Measurements from ENCODE around the gene TPM4. TPM values are rescaled to one million over a fixed set of nuclear protein-coding genes. Genes with fewer than 3 reads are reported as not detected.

Gene TPM4
- total and polyA plus RNA-seq, 2 of the 13 experiments (the other 11 are each of a cell fraction or from before 2014, with no cell fraction given), result 180 to 188 TPM

- TF ChIP-seq USF2 (IDR thresholded peaks at IDR 0.05; ENCODE audit: low read depth, low read length) (no peak), USF2 (CRISPR knock-in tag; IDR thresholded peaks at IDR 0.05; ENCODE audit: borderline replicate concordance) (peak; percentile 53; the same call in 1 of the 2 replicates), HIVEP1 (CRISPR knock-in tag; IDR thresholded peaks at IDR 0.05) (0 out of 2 replicates have a peak, but pooled peaks have one; percentile 54), TERF1 (CRISPR knock-in tag; IDR thresholded peaks at IDR 0.05) (no peak), JDP2 (CRISPR knock-in tag; IDR thresholded peaks at IDR 0.05; ENCODE audit: borderline replicate concordance) (no peak), ZNF263 (CRISPR knock-in tag; IDR thresholded peaks at IDR 0.05) (peak; percentile 88), GATAD1 (CRISPR knock-in tag; IDR thresholded peaks at IDR 0.05) (peak; percentile 87), ZFYVE20 (CRISPR knock-in tag; IDR thresholded peaks at IDR 0.05; ENCODE audit: borderline replicate concordance, low read depth) (no peak), ZNF432 (CRISPR knock-in tag; IDR thresholded peaks at IDR 0.05; ENCODE audit: borderline replicate concordance) (no peak), GPN1 (CRISPR knock-in tag; IDR thresholded peaks at IDR 0.05; ENCODE audit: borderline replicate concordance) (no peak), ZNF274 (CRISPR knock-in tag; IDR thresholded peaks at IDR 0.05) (peak; percentile 61; the same call in 1 of the 2 replicates), ZNF616 (CRISPR knock-in tag; IDR thresholded peaks at IDR 0.05; ENCODE audit: low read depth) (peak; percentile 45; the same call in 1 of the 2 replicates), REXO4 (CRISPR knock-in tag; IDR thresholded peaks at IDR 0.05; ENCODE audit: borderline replicate concordance) (no peak), ZNF160 (CRISPR knock-in tag; IDR thresholded peaks at IDR 0.05) (peak; percentile 51; the same call in 1 of the 2 replicates), EHMT2 (IDR thresholded peaks at IDR 0.05; ENCODE audit: borderline replicate concordance, low read depth, low read length) (no peak), ZNF296 (CRISPR knock-in tag; conservative IDR thresholded peaks at IDR 0.05) (no peak), DRAP1 (CRISPR knock-in tag; IDR thresholded peaks at IDR 0.05) (peak; percentile 75)
- TF ChIP-seq, protein P1, sequence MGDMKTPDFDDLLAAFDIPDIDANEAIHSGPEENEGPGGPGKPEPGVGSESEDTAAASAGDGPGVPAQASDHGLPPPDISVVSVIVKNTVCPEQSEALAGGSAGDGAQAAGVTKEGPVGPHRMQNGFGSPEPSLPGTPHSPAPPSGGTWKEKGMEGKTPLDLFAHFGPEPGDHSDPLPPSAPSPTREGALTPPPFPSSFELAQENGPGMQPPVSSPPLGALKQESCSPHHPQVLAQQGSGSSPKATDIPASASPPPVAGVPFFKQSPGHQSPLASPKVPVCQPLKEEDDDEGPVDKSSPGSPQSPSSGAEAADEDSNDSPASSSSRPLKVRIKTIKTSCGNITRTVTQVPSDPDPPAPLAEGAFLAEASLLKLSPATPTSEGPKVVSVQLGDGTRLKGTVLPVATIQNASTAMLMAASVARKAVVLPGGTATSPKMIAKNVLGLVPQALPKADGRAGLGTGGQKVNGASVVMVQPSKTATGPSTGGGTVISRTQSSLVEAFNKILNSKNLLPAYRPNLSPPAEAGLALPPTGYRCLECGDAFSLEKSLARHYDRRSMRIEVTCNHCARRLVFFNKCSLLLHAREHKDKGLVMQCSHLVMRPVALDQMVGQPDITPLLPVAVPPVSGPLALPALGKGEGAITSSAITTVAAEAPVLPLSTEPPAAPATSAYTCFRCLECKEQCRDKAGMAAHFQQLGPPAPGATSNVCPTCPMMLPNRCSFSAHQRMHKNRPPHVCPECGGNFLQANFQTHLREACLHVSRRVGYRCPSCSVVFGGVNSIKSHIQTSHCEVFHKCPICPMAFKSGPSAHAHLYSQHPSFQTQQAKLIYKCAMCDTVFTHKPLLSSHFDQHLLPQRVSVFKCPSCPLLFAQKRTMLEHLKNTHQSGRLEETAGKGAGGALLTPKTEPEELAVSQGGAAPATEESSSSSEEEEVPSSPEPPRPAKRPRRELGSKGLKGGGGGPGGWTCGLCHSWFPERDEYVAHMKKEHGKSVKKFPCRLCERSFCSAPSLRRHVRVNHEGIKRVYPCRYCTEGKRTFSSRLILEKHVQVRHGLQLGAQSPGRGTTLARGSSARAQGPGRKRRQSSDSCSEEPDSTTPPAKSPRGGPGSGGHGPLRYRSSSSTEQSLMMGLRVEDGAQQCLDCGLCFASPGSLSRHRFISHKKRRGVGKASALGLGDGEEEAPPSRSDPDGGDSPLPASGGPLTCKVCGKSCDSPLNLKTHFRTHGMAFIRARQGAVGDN (CRISPR knock-in tag; IDR thresholded peaks at IDR 0.05), result peak; percentile 98
- TF ChIP-seq, protein P2, sequence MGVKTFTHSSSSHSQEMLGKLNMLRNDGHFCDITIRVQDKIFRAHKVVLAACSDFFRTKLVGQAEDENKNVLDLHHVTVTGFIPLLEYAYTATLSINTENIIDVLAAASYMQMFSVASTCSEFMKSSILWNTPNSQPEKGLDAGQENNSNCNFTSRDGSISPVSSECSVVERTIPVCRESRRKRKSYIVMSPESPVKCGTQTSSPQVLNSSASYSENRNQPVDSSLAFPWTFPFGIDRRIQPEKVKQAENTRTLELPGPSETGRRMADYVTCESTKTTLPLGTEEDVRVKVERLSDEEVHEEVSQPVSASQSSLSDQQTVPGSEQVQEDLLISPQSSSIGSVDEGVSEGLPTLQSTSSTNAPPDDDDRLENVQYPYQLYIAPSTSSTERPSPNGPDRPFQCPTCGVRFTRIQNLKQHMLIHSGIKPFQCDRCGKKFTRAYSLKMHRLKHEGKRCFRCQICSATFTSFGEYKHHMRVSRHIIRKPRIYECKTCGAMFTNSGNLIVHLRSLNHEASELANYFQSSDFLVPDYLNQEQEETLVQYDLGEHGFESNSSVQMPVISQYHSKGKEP (CRISPR knock-in tag; IDR thresholded peaks at IDR 0.05), result 0 out of 2 replicates have a peak, but pooled peaks have one; percentile 54
Observed at GRCh38 chr19:16111160-16111908, 35.0 kb downstream of the TPM4 start, which contains the start of gene RAB8A (continued).

Measured in HepG2 (cell line).